Spinal cord (tissue), 10 donors: ENCODE data around the gene LRRC4C. TPM values are rescaled to one million over a fixed set of nuclear protein-coding genes. Genes with fewer than 3 reads are reported as not detected.

ENCODE experiments used
- DNase-seq, 6 donors: peaks; one replicate each; pipeline versions ENCODE4 v3.0.0 to v3.0.0-alpha.2; 2013 to 2015; ENCODE audit warnings: low spot score in 6 of 6, low read depth in 4 of 6
- H3K27ac ChIP-seq: one replicate; pipeline ENCODE4 v1.5.1; 2013; ENCODE audit warnings: low read depth, low read length, control low read depth
- H3K27me3 ChIP-seq: one replicate; pipeline ENCODE4 v1.6.1; 2013; ENCODE audit warnings: low read length; ENCODE audit not compliant: control insufficient read depth, insufficient read depth
- H3K36me3 ChIP-seq: one replicate; pipeline ENCODE4 v1.6.1; 2013; ENCODE audit warnings: low read length; ENCODE audit not compliant: control insufficient read depth, insufficient read depth
- H3K4me1 ChIP-seq: one replicate; pipeline ENCODE4 v1.6.1; 2013; ENCODE audit warnings: low read length; ENCODE audit not compliant: control insufficient read depth, insufficient read depth
- H3K4me3 ChIP-seq: one replicate; pipeline ENCODE4 v1.5.1; 2013; ENCODE audit warnings: low read depth, low read length, control low read depth
- H3K9me3 ChIP-seq: one replicate; pipeline ENCODE4 v1.6.1; 2013; ENCODE audit warnings: low read length; ENCODE audit not compliant: control insufficient read depth, insufficient read depth
- WGBS: methylation state at CpG from one replicate; pipeline ENCODE4 v1.1.5; 2013; ENCODE audit warnings: missing lambda C conversion rate; ENCODE audit not compliant: insufficient coverage; 5-methylcytosine and 5-hydroxymethylcytosine counted together
- polyA plus RNA-seq, 2 donors: library from polyadenylated mRNA; unstranded; fragments of 120-200 nt; gene quantifications; one replicate each; pipeline ENCODE4 v1.2.1, GENCODE V29; 2013; ENCODE audit not compliant: insufficient read length in 2 of 2
- total RNA-seq, 2 donors: library from RNA; depleted of rRNA in 1 of 2; stranded (reverse); fragments of 120-200 nt in 1 of 2; fragments of >200 nt in 1 of 2; gene quantifications; one replicate each; pipeline versions ENCODE4 v1.2.3 to v1.2.4, GENCODE V29; 2013 to 2014
- donor health status: healthy.

The LRRC4C gene
- total and polyA plus RNA-seq, 4 donors, result 25.6 to 54.9 (median 39.0) TPM

GRCh38 chr11:41250408-41250935 is 209.0 kb downstream of the LRRC4C start:
- Histone ChIP-seq H3K27ac (no peak overlapping the region), H3K9me3 (no peaks in the 10 kb centered on the region), H3K27me3 (no peaks in the 10 kb centered on the region), H3K4me3 (no peak overlapping the region), H3K4me1 (no peaks in the 10 kb centered on the region), H3K36me3 (no peaks in the 10 kb centered on the region)
- WGBS, result 57% methylated on average over 1 of the region's 2 CpGs
- DNase-seq, result peak in 1 of 6 donors; percentile 35

GRCh38 chr11:41247621-41248020 is 211.8 kb downstream of the LRRC4C start:
- no peaks in the 10 kb centered on the region for H3K27me3 ChIP-seq
- no peak overlapping the region for H3K4me3 ChIP-seq
- H3K27ac ChIP-seq, result no peak overlapping the region
- H3K36me3 ChIP-seq, result no peaks in the 10 kb centered on the region
- H3K9me3 ChIP-seq, result no peaks in the 10 kb centered on the region
- DNase-seq, result peak in 1 of 6 donors; percentile 62
- WGBS, result 54% methylated on average over 2 of the region's 5 CpGs
- peaks cover 3% of the 10 kb centered on the region for H3K4me1 ChIP-seq

GRCh38 chr11:41246399-41246745 is 213.1 kb downstream of the LRRC4C start:
- Histone ChIP-seq H3K27me3 (no peaks in the 10 kb centered on the region), H3K36me3 (no peaks in the 10 kb centered on the region), H3K9me3 (no peaks in the 10 kb centered on the region), H3K4me3 (no peak overlapping the region), H3K27ac (no peak overlapping the region), H3K4me1 (peaks cover 3% of the 10 kb centered on the region)
- 90% methylated on average over 2 of the region's 5 CpGs for WGBS
- no peak for DNase-seq

DNA sequence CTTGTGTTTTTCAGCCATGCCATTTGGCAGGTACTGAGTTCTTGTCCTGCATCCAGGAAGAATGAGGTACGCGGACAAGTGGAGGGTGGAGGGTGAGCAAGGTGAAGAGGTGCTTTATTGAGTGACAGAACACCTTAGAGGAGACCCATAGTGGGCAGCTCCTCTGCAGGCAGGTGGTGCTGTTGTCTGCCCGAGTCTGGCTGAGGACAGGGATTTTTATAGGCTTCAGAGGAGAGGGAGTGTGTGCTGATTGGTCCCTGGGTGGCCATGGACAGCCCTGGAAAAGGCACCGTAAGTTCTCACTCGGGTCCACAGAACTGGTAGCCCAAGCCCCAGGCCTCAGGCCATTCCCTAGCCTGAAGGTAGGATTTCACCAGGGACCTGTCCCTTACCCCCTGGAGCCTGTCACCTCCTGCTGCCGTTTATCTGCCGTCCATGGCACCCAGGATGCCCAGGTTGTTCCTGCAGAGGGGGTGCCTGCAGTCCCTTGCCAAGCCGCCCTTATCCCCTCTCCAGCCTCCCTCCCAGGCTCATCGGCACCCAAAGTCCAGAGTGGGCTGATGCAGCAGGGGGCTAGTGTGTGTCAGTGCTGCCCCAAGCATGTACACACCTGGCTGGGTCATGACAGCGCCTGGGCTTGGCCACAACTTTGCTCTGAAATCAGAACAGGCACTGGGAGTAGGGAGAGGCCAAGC is 213.6 kb downstream of the LRRC4C start:
- H3K4me1 ChIP-seq, result peaks cover 3% of the 10 kb centered on the region
- no peaks in the 10 kb centered on the region for H3K9me3 ChIP-seq
- DNase-seq, result no peak
- no peaks in the 10 kb centered on the region for H3K27me3 ChIP-seq
- H3K27ac ChIP-seq, result no peak overlapping the region
- H3K4me3 ChIP-seq, result no peak overlapping the region
- 90% methylated on average over 10 of the region's 10 CpGs for WGBS
- H3K36me3 ChIP-seq, result no peaks in the 10 kb centered on the region

- no peaks in the 10 kb centered on the region for H3K27me3 ChIP-seq
- no peak overlapping the region for H3K4me3 ChIP-seq
- whole genome bisulfite sequencing, result 80% methylated on average over 10 of the region's 10 CpGs
- DNase-seq, result no peak
- no peak overlapping the region for H3K27ac ChIP-seq
- H3K9me3 ChIP-seq, result no peaks in the 10 kb centered on the region
- H3K36me3 ChIP-seq, result no peaks in the 10 kb centered on the region
- H3K4me1 ChIP-seq, result peaks cover 3% of the 10 kb centered on the region
Observed at GRCh38 chr11:41245184-41245583, 214.3 kb downstream of the LRRC4C start.

DNA sequence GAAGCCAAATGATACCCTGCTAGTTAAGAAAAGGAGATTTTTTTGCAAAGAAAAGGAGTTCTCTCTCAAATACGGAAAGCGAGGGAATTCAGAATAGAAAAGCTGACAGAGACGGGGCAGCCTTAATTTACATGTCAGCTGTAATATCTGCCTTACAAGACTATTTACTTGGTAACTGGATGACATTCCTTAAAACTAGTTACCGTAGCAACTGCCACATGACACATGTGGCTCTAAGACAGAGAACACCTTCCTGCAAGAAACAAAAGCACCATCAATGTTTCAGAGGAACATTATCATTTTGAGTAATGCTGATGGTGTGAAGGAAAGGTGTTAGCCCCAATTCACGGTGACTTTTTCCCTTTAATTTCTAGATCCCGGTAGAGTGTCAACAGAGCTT is 222.1 kb downstream of the LRRC4C start:
- Histone ChIP-seq H3K4me1 (no peaks in the 10 kb centered on the region), H3K27ac (no peak overlapping the region), H3K36me3 (no peaks in the 10 kb centered on the region), H3K27me3 (no peaks in the 10 kb centered on the region), H3K4me3 (no peak overlapping the region), H3K9me3 (no peaks in the 10 kb centered on the region)
- WGBS, result 25% methylated on average over 3 of the region's 6 CpGs
- DNase-seq, result peak in 1 of 6 donors; percentile 74

DNA sequence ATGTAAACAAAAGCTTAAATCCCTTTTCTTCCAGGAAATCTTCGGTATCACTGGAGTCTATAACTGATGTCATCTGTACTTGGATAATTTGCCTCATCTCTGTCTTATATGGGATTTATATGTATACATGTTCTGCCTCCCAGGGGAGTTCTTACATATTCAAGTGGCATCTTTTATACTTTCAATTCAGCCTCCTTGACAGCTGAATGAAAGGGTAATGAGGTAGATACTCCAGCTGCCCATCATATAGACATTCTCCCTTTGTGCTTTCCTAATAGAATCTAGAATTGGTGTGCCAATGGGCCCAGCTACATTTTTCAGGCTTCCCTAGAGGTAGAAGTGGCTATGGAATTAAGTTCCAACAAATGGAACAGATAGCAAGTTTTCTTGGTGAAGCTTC is 223.8 kb downstream of the LRRC4C start:
- H3K36me3 ChIP-seq, result no peaks in the 10 kb centered on the region
- H3K4me3 ChIP-seq, result no peak overlapping the region
- no peak overlapping the region for H3K27ac ChIP-seq
- no peak for DNase-seq
- no CpG with 5 or more reads among the region's 1 CpG for WGBS
- H3K27me3 ChIP-seq, result no peaks in the 10 kb centered on the region
- no peaks in the 10 kb centered on the region for H3K4me1 ChIP-seq
- no peaks in the 10 kb centered on the region for H3K9me3 ChIP-seq

- WGBS, result 59% methylated on average over 1 of the region's 3 CpGs
- Histone ChIP-seq H3K27ac (no peak overlapping the region), H3K36me3 (no peaks in the 10 kb centered on the region), H3K9me3 (no peaks in the 10 kb centered on the region), H3K4me1 (no peaks in the 10 kb centered on the region), H3K27me3 (no peaks in the 10 kb centered on the region), H3K4me3 (no peak overlapping the region)
- no peak for DNase-seq
Observed at GRCh38 chr11:41225856-41226633, 233.4 kb downstream of the LRRC4C start.

GRCh38 chr11:41222236-41222635 is 237.2 kb downstream of the LRRC4C start:
- Histone ChIP-seq H3K4me1 (no peaks in the 10 kb centered on the region), H3K27ac (no peak overlapping the region), H3K27me3 (no peaks in the 10 kb centered on the region), H3K4me3 (no peak overlapping the region), H3K36me3 (no peaks in the 10 kb centered on the region), H3K9me3 (no peaks in the 10 kb centered on the region)
- peak in 1 of 6 donors; percentile 39 for DNase-seq
- no CpG with 5 or more reads among the region's 2 CpGs for WGBS

- H3K27ac ChIP-seq, result no peak overlapping the region
- DNase-seq, result no peak
- H3K4me1 ChIP-seq, result no peaks in the 10 kb centered on the region
- no peak overlapping the region for H3K4me3 ChIP-seq
- no peaks in the 10 kb centered on the region for H3K9me3 ChIP-seq
- H3K36me3 ChIP-seq, result no peaks in the 10 kb centered on the region
- no peaks in the 10 kb centered on the region for H3K27me3 ChIP-seq
Observed at GRCh38 chr11:41206388-41206787, 253.1 kb downstream of the LRRC4C start.
